Ascending aorta (tissue), 2 donors: ENCODE data around the gene ZBTB37. TPM values are rescaled to one million over a fixed set of nuclear protein-coding genes. Genes with fewer than 3 reads are reported as not detected.
"Not testable (repeated sequence)": the region's sequence is repeated elsewhere in the genome, so short reads cannot be mapped to it uniquely, and the experiment has no call there.

Experiments
- DNase-seq, 2 donors: peaks; one replicate each; pipeline ENCODE4 v3.0.0-alpha.2; 2019; ENCODE audit warnings: low spot score in 2 of 2
- H3K27ac ChIP-seq, 2 donors: fragments of 200-600 bp; sonication (generic); one replicate each; pipeline ENCODE4 v1.5.1; 2016 to 2017; ENCODE audit warnings: mild to moderate bottlenecking in 1 of 2
- H3K27me3 ChIP-seq: fragments of 200-600 bp; sonication (generic); one replicate; pipeline ENCODE4 v1.5.1; 2017
- H3K36me3 ChIP-seq, 2 donors: fragments of 200-600 bp; sonication (generic); one replicate each; pipeline ENCODE4 v1.5.1; 2016
- H3K4me1 ChIP-seq, 2 donors: fragments of 200-600 bp; sonication (generic); one replicate each; pipeline ENCODE4 v1.5.1; 2016 to 2017; ENCODE audit warnings: mild to moderate bottlenecking in 1 of 2
- H3K4me3 ChIP-seq, 2 donors: fragments of 200-600 bp; sonication (generic); one replicate each; pipeline ENCODE4 v1.5.1; 2016 to 2017; ENCODE audit warnings: mild to moderate bottlenecking in 1 of 2
- H3K9me3 ChIP-seq, 2 donors: fragments of 200-600 bp; sonication (generic); one replicate each; pipeline ENCODE4 v1.5.1; 2016
- intact Hi-C: fragments of 100-400 bp; cut with DNase I; formaldehyde crosslinking; loops from one replicate; pipeline ENCODE4 v1.15.1; 2023
- total RNA-seq: library from RNA; depleted of rRNA; stranded (reverse); fragments of >200 nt; gene quantifications from one replicate; pipeline ENCODE4 v1.1.0, GENCODE V29; 2016
- TF ChIP-seq, protein P1 (sequence below), 3 experiments: fragments of 200-600 bp in 2 of 3; fragments of 450-650 bp in 1 of 3; sonication (generic) in 2 of 3; IDR thresholded peaks; one replicate each; pipeline ENCODE4 v1.5.1; 2016 to 2019; ENCODE audit warnings: antibody characterized with exemption in 3 of 3, mild to moderate bottlenecking in 1 of 3, moderate library complexity in 1 of 3

ZBTB37 gene
- total RNA-seq, 1 donor from 2014 or later, result 5.0 TPM

DNA sequence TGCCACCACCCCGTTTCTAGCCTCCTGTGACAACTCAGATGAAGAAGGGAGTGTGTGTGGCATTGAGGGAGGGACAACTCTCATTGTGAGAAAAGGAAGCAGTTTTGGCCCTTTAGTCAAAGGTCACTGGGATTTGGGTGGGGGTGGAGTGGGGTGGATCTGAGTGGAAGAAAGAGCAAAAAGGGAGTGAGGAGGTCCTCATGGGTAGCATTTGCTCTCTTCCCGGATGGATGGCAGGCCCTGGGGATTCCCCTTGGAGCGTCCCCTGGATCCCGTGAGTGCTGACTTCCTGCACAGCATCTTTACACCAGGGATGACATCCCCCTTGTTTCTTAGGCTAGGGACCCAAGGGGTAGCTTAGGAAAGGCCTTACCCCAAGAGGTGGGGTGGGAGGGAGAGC, 48.5 kb downstream of the ZBTB37 start:
- Histone ChIP-seq H3K9me3 (no peaks in the 10 kb centered on the region), H3K27me3 (no peaks in the 10 kb centered on the region), H3K27ac (no peak overlapping the region), H3K36me3 (no peaks in the 10 kb centered on the region), H3K4me3 (no peak overlapping the region), H3K4me1 (no peaks in the 10 kb centered on the region)
- intact Hi-C loops, result no loop called here
- TF ChIP-seq, protein P1, sequence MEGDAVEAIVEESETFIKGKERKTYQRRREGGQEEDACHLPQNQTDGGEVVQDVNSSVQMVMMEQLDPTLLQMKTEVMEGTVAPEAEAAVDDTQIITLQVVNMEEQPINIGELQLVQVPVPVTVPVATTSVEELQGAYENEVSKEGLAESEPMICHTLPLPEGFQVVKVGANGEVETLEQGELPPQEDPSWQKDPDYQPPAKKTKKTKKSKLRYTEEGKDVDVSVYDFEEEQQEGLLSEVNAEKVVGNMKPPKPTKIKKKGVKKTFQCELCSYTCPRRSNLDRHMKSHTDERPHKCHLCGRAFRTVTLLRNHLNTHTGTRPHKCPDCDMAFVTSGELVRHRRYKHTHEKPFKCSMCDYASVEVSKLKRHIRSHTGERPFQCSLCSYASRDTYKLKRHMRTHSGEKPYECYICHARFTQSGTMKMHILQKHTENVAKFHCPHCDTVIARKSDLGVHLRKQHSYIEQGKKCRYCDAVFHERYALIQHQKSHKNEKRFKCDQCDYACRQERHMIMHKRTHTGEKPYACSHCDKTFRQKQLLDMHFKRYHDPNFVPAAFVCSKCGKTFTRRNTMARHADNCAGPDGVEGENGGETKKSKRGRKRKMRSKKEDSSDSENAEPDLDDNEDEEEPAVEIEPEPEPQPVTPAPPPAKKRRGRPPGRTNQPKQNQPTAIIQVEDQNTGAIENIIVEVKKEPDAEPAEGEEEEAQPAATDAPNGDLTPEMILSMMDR (IDR thresholded peaks at IDR 0.05), result no peak
- no peak for DNase-seq

DNA sequence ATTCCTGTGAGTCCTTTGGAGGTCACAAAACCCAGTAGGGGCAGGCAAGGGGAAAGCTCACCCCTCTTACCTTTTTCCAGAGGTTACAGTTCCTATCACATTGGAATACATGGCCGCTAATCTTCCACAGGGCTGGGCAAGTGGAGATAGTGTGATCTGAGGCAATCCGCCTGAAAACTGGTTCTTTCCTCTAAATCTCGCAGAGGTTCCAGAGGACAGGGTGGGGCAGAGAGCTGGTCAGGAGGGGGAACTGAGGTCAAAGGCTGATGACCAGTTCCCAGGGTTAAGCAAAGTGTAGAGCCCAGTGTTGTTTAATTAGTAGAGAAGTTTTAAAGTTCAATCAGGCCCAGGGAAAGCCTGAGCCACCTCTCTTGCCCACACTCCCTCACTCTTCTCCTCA, 49.0 kb downstream of the ZBTB37 start, which contains the start of gene SERPINC1:
Gene SERPINC1 (minus strand): TSS at position 179 of the 400 bp plus-strand sequence. CDS start 68 bp downstream, at position 111.
- H3K4me1 ChIP-seq, result no peaks in the 10 kb centered on the region
- no peaks in the 10 kb centered on the region for H3K27me3 ChIP-seq
- TF ChIP-seq, protein P1 (IDR thresholded peaks at IDR 0.05), result no peak
- intact Hi-C loops, result no loop called here
- no peak within 1 kb of the TSS for H3K4me3 ChIP-seq
- DNase-seq, result no peak
- no peak within 1 kb of the TSS for H3K27ac ChIP-seq
- no peaks in the 10 kb centered on the region for H3K9me3 ChIP-seq
- H3K36me3 ChIP-seq, result no peaks in the 10 kb centered on the region

DNA sequence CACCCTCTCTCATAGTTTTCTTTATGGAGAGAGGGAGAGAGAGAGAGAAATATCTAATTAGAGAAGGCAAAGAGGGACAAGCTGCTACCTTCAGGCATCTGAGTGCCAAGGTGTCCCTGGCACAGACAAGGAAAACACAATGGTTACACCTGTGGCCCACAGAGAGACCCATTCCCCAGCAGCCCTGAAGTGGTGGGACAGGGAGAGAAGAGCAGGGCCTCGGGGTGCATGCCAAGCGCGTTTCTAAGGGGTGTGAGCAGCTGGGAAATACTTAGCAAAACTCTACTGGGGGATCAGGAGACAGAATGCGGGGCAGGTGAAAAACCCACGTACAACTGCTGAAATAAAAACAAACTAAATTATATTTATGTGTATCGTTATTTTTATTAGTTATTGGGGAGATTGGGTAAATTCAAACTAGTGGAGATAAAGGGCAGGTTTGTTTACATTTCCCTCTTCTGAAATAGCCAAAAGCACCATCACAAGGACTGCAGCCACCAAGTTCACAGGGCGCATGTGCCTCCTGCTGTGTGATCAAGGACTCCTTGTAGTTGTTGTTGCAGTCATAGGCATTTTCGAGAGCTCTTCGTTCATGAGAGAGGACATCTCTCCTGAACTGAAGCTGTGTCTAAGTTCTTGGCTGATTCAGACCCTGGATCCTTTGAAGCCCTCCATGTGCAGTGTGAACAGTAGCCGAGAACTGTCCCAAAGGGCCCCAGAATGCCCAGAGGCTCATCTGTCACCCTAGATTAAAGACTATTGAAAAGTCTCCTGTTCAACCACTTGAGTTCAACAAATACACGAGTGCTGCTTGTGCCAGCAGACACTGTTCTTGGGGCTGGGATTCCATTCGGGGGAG, 49.7 kb downstream of the ZBTB37 start:
- TF ChIP-seq, protein P1 (IDR thresholded peaks at IDR 0.05), result no peak
- intact Hi-C loops, result no loop called here
- H3K36me3 ChIP-seq, result no peaks in the 10 kb centered on the region

DNA sequence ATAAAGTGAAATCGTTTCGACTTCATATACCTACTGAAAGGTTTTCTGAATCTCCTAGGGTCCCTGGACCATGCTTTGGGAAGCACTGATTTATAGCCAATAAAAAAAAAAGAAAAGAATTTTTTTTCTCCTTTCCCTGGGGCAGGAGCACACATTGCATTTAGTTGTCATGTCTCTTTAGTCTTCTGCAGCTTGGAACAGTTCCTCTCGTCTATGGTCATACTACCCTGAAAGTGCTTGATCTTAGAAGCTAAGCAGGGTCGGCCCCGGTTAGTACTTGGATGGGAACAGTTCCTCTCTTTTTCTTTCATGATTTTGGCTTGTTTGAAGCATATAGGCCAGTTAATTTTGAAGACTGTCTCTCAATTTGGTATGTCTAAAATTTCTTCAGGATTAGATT, 52.7 kb downstream of the ZBTB37 start:
- intact Hi-C loops, result no loop called here
- Histone ChIP-seq H3K4me3 (no peak overlapping the region), H3K9me3 (no peaks in the 10 kb centered on the region), H3K27me3 (no peaks in the 10 kb centered on the region), H3K27ac (no peak overlapping the region), H3K4me1 (no peaks in the 10 kb centered on the region), H3K36me3 (no peaks in the 10 kb centered on the region)
- no peak for DNase-seq
- TF ChIP-seq, protein P1 (IDR thresholded peaks at IDR 0.05), result no peak

More for the DNA sequence above, 49.7 kb downstream of the ZBTB37 start:
- Histone ChIP-seq H3K27ac (no peak overlapping the region), H3K9me3 (no peaks in the 10 kb centered on the region), H3K4me3 (no peak overlapping the region), H3K27me3 (no peaks in the 10 kb centered on the region), H3K4me1 (no peaks in the 10 kb centered on the region)
- no peak for DNase-seq

- H3K27me3 ChIP-seq, result no peaks in the 10 kb centered on the region
- no peak for DNase-seq
- H3K27ac ChIP-seq, result no peak overlapping the region
- no peak overlapping the region for H3K4me3 ChIP-seq
- no peaks in the 10 kb centered on the region for H3K9me3 ChIP-seq
- no peaks in the 10 kb centered on the region for H3K36me3 ChIP-seq
- intact Hi-C loops, result no loop called here
- H3K4me1 ChIP-seq, result no peaks in the 10 kb centered on the region
- TF ChIP-seq, protein P1 (IDR thresholded peaks at IDR 0.05), result no peak
Observed at GRCh38 chr1:173925306-173926242, 57.4 kb downstream of the ZBTB37 start.

GRCh38 chr1:173930541-173930940, 62.4 kb downstream of the ZBTB37 start:
- H3K36me3 ChIP-seq, result peaks cover 0 to 14% of the 10 kb centered on the region in 2 donors
- intact Hi-C loops, H3K4me1 ChIP-seq, H3K4me3 ChIP-seq, H3K27ac ChIP-seq, DNase-seq, H3K27me3 ChIP-seq, H3K9me3 ChIP-seq: not testable (repeated sequence)
